ENCODE data around the gene ITSN2.

The ITSN2 gene

GRCh38 chr2:24307961-24308360, 52.4 kb downstream of the ITSN2 start:
- H3K9ac ChIP-seq (ENCODE audit: low read length) = no peak overlapping the region
- no peak for DNase-seq
- no peak overlapping the region for H2AK5ac ChIP-seq (ENCODE audit: low read length)
- no peak overlapping the region for H3K23ac ChIP-seq (ENCODE audit: low read length)
- no CpG with 5 or more reads among the region's 2 CpGs for WGBS (ENCODE audit: extremely low coverage, insufficient coverage, low lambda C conversion rate)
- H2BK15ac ChIP-seq (replicated peaks; ENCODE audit: low read depth) = no peak overlapping the region
- no peaks in the 10 kb centered on the region for H3K27me3 ChIP-seq (ENCODE audit: insufficient read depth, low read length, poor library complexity)
- no peak overlapping the region for H3K4me3 ChIP-seq (ENCODE audit: low read length)
- H4K8ac ChIP-seq (ENCODE audit: low read depth, low read length) = no peak overlapping the region
- no peaks in the 10 kb centered on the region for H3K79me2 ChIP-seq (ENCODE audit: control insufficient read depth, insufficient read depth, low read length)
- no peak overlapping the region for H3K4me2 ChIP-seq (ENCODE audit: low read length)
- H3K4ac ChIP-seq (ENCODE audit: low read depth, low read length) = no peak overlapping the region
- H3K27ac ChIP-seq (ENCODE audit: low read depth, low read length) = no peak overlapping the region
- no peak overlapping the region for H2BK120ac ChIP-seq (ENCODE audit: low read depth, low read length)
- no peaks in the 10 kb centered on the region for H3K36me3 ChIP-seq (ENCODE audit: control insufficient read depth, insufficient read depth, low read length)
- no peak overlapping the region for H4K5ac ChIP-seq (ENCODE audit: low read length)
- H3K56ac ChIP-seq (ENCODE audit: low read length) = no peak overlapping the region
- no peaks in the 10 kb centered on the region for H3K79me1 ChIP-seq (ENCODE audit: low read length)
- H3K18ac ChIP-seq (ENCODE audit: low read length) = no peak overlapping the region
- H3K4me1 ChIP-seq (ENCODE audit: control insufficient read depth, low read depth, low read length) = no peaks in the 10 kb centered on the region
- H2BK5ac ChIP-seq (ENCODE audit: low read length) = no peak overlapping the region

GRCh38 chr2:24304631-24305030, 55.7 kb downstream of the ITSN2 start:
- Histone ChIP-seq H3K27me3 (ENCODE audit: insufficient read depth, low read length, poor library complexity) (no peaks in the 10 kb centered on the region), H3K79me1 (ENCODE audit: low read length) (no peaks in the 10 kb centered on the region), H3K4me2 (ENCODE audit: low read length) (no peak overlapping the region), H4K8ac (ENCODE audit: low read depth, low read length) (no peak overlapping the region), H2BK5ac (ENCODE audit: low read length) (no peak overlapping the region), H3K4me1 (ENCODE audit: control insufficient read depth, low read depth, low read length) (no peaks in the 10 kb centered on the region), H2BK120ac (ENCODE audit: low read depth, low read length) (no peak overlapping the region), H3K18ac (ENCODE audit: low read length) (no peak overlapping the region), H2BK15ac (replicated peaks; ENCODE audit: low read depth) (no peak overlapping the region), H3K23ac (ENCODE audit: low read length) (no peak overlapping the region), H3K27ac (ENCODE audit: low read depth, low read length) (no peak overlapping the region), H3K36me3 (ENCODE audit: control insufficient read depth, insufficient read depth, low read length) (no peaks in the 10 kb centered on the region), H3K4ac (ENCODE audit: low read depth, low read length) (no peak overlapping the region), H4K5ac (ENCODE audit: low read length) (no peak overlapping the region), H3K9ac (ENCODE audit: low read length) (no peak overlapping the region), H2AK5ac (ENCODE audit: low read length) (no peak overlapping the region), H3K56ac (ENCODE audit: low read length) (no peak overlapping the region), H3K4me3 (ENCODE audit: low read length) (no peak overlapping the region), H3K79me2 (ENCODE audit: control insufficient read depth, insufficient read depth, low read length) (no peaks in the 10 kb centered on the region)
- no peak for DNase-seq
- no CpG with 5 or more reads among the region's 3 CpGs for WGBS (ENCODE audit: extremely low coverage, insufficient coverage, low lambda C conversion rate)

- Histone ChIP-seq H3K4me3 (ENCODE audit: low read length) (no peak overlapping the region), H2BK5ac (ENCODE audit: low read length) (no peak overlapping the region), H3K18ac (ENCODE audit: low read length) (no peak overlapping the region), H2BK15ac (replicated peaks; ENCODE audit: low read depth) (no peak overlapping the region), H3K27ac (ENCODE audit: low read depth, low read length) (no peak overlapping the region), H3K79me1 (ENCODE audit: low read length) (no peaks in the 10 kb centered on the region), H3K79me2 (ENCODE audit: control insufficient read depth, insufficient read depth, low read length) (no peaks in the 10 kb centered on the region), H3K9ac (ENCODE audit: low read length) (no peak overlapping the region), H4K8ac (ENCODE audit: low read depth, low read length) (no peak overlapping the region), H2AK5ac (ENCODE audit: low read length) (no peak overlapping the region), H4K5ac (ENCODE audit: low read length) (no peak overlapping the region), H3K4me2 (ENCODE audit: low read length) (no peak overlapping the region), H2BK120ac (ENCODE audit: low read depth, low read length) (no peak overlapping the region), H3K27me3 (ENCODE audit: insufficient read depth, low read length, poor library complexity) (no peaks in the 10 kb centered on the region), H3K36me3 (ENCODE audit: control insufficient read depth, insufficient read depth, low read length) (no peaks in the 10 kb centered on the region), H3K56ac (ENCODE audit: low read length) (no peak overlapping the region), H3K4ac (ENCODE audit: low read depth, low read length) (no peak overlapping the region), H3K23ac (ENCODE audit: low read length) (no peak overlapping the region), H3K4me1 (ENCODE audit: control insufficient read depth, low read depth, low read length) (no peaks in the 10 kb centered on the region)
- no peak for DNase-seq
- WGBS (ENCODE audit: extremely low coverage, insufficient coverage, low lambda C conversion rate) = no CpG with 5 or more reads among the region's 4 CpGs
These were observed 56.2 kb downstream of the ITSN2 start for GRCh38 chr2:24304098-24304497.

GRCh38 chr2:24301599-24301998, 58.7 kb downstream of the ITSN2 start:
- DNase-seq = no peak

GRCh38 chr2:24297663-24298062, 62.7 kb downstream of the ITSN2 start:
- Histone ChIP-seq H3K4me2 (ENCODE audit: low read length) (no peak overlapping the region), H2BK15ac (replicated peaks; ENCODE audit: low read depth) (no peak overlapping the region), H3K36me3 (ENCODE audit: control insufficient read depth, insufficient read depth, low read length) (no peaks in the 10 kb centered on the region), H3K4me1 (ENCODE audit: control insufficient read depth, low read depth, low read length) (no peaks in the 10 kb centered on the region), H3K9ac (ENCODE audit: low read length) (no peak overlapping the region), H4K5ac (ENCODE audit: low read length) (no peak overlapping the region), H3K18ac (ENCODE audit: low read length) (no peak overlapping the region), H3K4ac (ENCODE audit: low read depth, low read length) (no peak overlapping the region), H2BK120ac (ENCODE audit: low read depth, low read length) (no peak overlapping the region), H3K56ac (ENCODE audit: low read length) (no peak overlapping the region), H3K27me3 (ENCODE audit: insufficient read depth, low read length, poor library complexity) (no peaks in the 10 kb centered on the region), H2BK5ac (ENCODE audit: low read length) (no peak overlapping the region), H2AK5ac (ENCODE audit: low read length) (no peak overlapping the region), H3K27ac (ENCODE audit: low read depth, low read length) (no peak overlapping the region), H3K79me2 (ENCODE audit: control insufficient read depth, insufficient read depth, low read length) (no peaks in the 10 kb centered on the region), H4K8ac (ENCODE audit: low read depth, low read length) (no peak overlapping the region), H3K4me3 (ENCODE audit: low read length) (no peak overlapping the region), H3K23ac (ENCODE audit: low read length) (no peak overlapping the region), H3K79me1 (ENCODE audit: low read length) (no peaks in the 10 kb centered on the region)
- no CpG with 5 or more reads among the region's 4 CpGs for WGBS (ENCODE audit: extremely low coverage, insufficient coverage, low lambda C conversion rate)
- no peak for DNase-seq

More at GRCh38 chr2:24301599-24301998, 58.7 kb downstream of the ITSN2 start:
- Histone ChIP-seq H3K4me2 (ENCODE audit: low read length) (no peak overlapping the region), H3K18ac (ENCODE audit: low read length) (no peak overlapping the region), H3K27me3 (ENCODE audit: insufficient read depth, low read length, poor library complexity) (no peaks in the 10 kb centered on the region), H2BK120ac (ENCODE audit: low read depth, low read length) (no peak overlapping the region), H3K79me1 (ENCODE audit: low read length) (no peaks in the 10 kb centered on the region), H4K5ac (ENCODE audit: low read length) (no peak overlapping the region), H2BK15ac (replicated peaks; ENCODE audit: low read depth) (no peak overlapping the region), H3K79me2 (ENCODE audit: control insufficient read depth, insufficient read depth, low read length) (no peaks in the 10 kb centered on the region), H3K27ac (ENCODE audit: low read depth, low read length) (no peak overlapping the region), H3K4me1 (ENCODE audit: control insufficient read depth, low read depth, low read length) (no peaks in the 10 kb centered on the region), H3K9ac (ENCODE audit: low read length) (no peak overlapping the region), H2BK5ac (ENCODE audit: low read length) (no peak overlapping the region), H3K36me3 (ENCODE audit: control insufficient read depth, insufficient read depth, low read length) (no peaks in the 10 kb centered on the region), H3K4me3 (ENCODE audit: low read length) (no peak overlapping the region), H2AK5ac (ENCODE audit: low read length) (no peak overlapping the region), H3K23ac (ENCODE audit: low read length) (no peak overlapping the region), H3K4ac (ENCODE audit: low read depth, low read length) (no peak overlapping the region), H4K8ac (ENCODE audit: low read depth, low read length) (no peak overlapping the region), H3K56ac (ENCODE audit: low read length) (no peak overlapping the region)
- no CpG with 5 or more reads among the region's 6 CpGs for WGBS (ENCODE audit: extremely low coverage, insufficient coverage, low lambda C conversion rate)

GRCh38 chr2:24287171-24287570, 73.2 kb downstream of the ITSN2 start:
- no peak overlapping the region for H3K18ac ChIP-seq (ENCODE audit: low read length)
- no peak overlapping the region for H4K5ac ChIP-seq (ENCODE audit: low read length)
- no peaks in the 10 kb centered on the region for H3K27me3 ChIP-seq (ENCODE audit: insufficient read depth, low read length, poor library complexity)
- no peak overlapping the region for H2BK120ac ChIP-seq (ENCODE audit: low read depth, low read length)
- no peak overlapping the region for H2BK5ac ChIP-seq (ENCODE audit: low read length)
- no peaks in the 10 kb centered on the region for H3K79me2 ChIP-seq (ENCODE audit: control insufficient read depth, insufficient read depth, low read length)
- H3K4me3 ChIP-seq (ENCODE audit: low read length) = no peak overlapping the region
- no peaks in the 10 kb centered on the region for H3K36me3 ChIP-seq (ENCODE audit: control insufficient read depth, insufficient read depth, low read length)
- H3K56ac ChIP-seq (ENCODE audit: low read length) = no peak overlapping the region
- no peak for DNase-seq
- no peak overlapping the region for H4K8ac ChIP-seq (ENCODE audit: low read depth, low read length)
- no peaks in the 10 kb centered on the region for H3K4me1 ChIP-seq (ENCODE audit: control insufficient read depth, low read depth, low read length)
- no peak overlapping the region for H3K27ac ChIP-seq (ENCODE audit: low read depth, low read length)
- H3K79me1 ChIP-seq (ENCODE audit: low read length) = no peaks in the 10 kb centered on the region
- H3K9ac ChIP-seq (ENCODE audit: low read length) = no peak overlapping the region
- H3K4ac ChIP-seq (ENCODE audit: low read depth, low read length) = no peak overlapping the region
- H3K4me2 ChIP-seq (ENCODE audit: low read length) = no peak overlapping the region
- no peak overlapping the region for H2AK5ac ChIP-seq (ENCODE audit: low read length)
- WGBS (ENCODE audit: extremely low coverage, insufficient coverage, low lambda C conversion rate) = no CpG with 5 or more reads among the region's 1 CpG
- no peak overlapping the region for H2BK15ac ChIP-seq (replicated peaks; ENCODE audit: low read depth)
- no peak overlapping the region for H3K23ac ChIP-seq (ENCODE audit: low read length)

Measured in mesendoderm (in vitro differentiated cells).